Putamen (tissue), 1 donor: ENCODE measurements around the gene TLL2.

Source experiments
- DNase-seq: peaks from one replicate; pipeline ENCODE4 v3.0.0-alpha.2; 2016; ENCODE audit warnings: low spot score

The TLL2 gene

GRCh38 chr10:96317067-96317833 is 196.5 kb downstream of the TLL2 start:
- no peak for DNase-seq
